Measurements from ENCODE around the gene MAT1A.

MAT1A gene

DNA sequence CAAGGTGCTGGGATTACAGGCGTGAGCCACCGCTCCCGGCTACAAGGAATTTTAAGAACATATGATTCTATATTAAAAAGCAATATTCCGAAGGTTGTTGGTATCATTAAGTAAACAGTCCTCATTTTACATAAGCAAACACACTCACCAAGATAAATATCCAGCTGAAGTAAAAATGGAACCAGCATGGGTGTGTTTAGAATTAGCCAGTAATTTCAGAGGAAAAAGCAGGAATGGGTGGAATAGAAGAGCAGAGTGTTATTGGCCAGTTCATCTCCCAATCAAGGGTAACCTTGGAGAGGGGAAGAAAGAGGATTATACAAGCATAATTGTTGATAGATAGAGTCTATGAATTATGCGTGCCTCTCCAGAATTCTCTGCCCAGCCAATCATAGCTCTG is 31.7 kb upstream of the MAT1A start:
- TF ChIP-seq, protein P1, sequence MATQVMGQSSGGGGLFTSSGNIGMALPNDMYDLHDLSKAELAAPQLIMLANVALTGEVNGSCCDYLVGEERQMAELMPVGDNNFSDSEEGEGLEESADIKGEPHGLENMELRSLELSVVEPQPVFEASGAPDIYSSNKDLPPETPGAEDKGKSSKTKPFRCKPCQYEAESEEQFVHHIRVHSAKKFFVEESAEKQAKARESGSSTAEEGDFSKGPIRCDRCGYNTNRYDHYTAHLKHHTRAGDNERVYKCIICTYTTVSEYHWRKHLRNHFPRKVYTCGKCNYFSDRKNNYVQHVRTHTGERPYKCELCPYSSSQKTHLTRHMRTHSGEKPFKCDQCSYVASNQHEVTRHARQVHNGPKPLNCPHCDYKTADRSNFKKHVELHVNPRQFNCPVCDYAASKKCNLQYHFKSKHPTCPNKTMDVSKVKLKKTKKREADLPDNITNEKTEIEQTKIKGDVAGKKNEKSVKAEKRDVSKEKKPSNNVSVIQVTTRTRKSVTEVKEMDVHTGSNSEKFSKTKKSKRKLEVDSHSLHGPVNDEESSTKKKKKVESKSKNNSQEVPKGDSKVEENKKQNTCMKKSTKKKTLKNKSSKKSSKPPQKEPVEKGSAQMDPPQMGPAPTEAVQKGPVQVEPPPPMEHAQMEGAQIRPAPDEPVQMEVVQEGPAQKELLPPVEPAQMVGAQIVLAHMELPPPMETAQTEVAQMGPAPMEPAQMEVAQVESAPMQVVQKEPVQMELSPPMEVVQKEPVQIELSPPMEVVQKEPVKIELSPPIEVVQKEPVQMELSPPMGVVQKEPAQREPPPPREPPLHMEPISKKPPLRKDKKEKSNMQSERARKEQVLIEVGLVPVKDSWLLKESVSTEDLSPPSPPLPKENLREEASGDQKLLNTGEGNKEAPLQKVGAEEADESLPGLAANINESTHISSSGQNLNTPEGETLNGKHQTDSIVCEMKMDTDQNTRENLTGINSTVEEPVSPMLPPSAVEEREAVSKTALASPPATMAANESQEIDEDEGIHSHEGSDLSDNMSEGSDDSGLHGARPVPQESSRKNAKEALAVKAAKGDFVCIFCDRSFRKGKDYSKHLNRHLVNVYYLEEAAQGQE (IDR thresholded peaks at IDR 0.05; ENCODE audit: insufficient replicate concordance, low read depth) = no peak
- TF ChIP-seq GABPA (IDR thresholded peaks at IDR 0.05; ENCODE audit: low read depth) = no peak
- TF ChIP-seq CTCF (IDR thresholded peaks at IDR 0.05; ENCODE audit: insufficient read depth, low read length) = no peak
- no peak for TF ChIP-seq POLR2AphosphoS5 (IDR thresholded peaks at IDR 0.05; ENCODE audit: low read depth)
- TF ChIP-seq SPI1 (IDR thresholded peaks at IDR 0.05; ENCODE audit: borderline replicate concordance, low read depth) = no peak
- no peak for DNase-seq (ENCODE audit: low read depth in 1 of 2, low spot score in 1 of 2)
- H3K4me3 ChIP-seq (replicated peaks; ENCODE audit: insufficient read depth, low read length) = no peak overlapping the region
- H3K27ac ChIP-seq (replicated peaks) = no peak overlapping the region
- no peaks in the 10 kb centered on the region for H3K27me3 ChIP-seq (ENCODE audit: insufficient read depth, poor library complexity, severe bottlenecking)

- Histone ChIP-seq H3K4me3 (replicated peaks; ENCODE audit: insufficient read depth, low read length) (no peak overlapping the region), H3K27me3 (ENCODE audit: insufficient read depth, poor library complexity, severe bottlenecking) (no peaks in the 10 kb centered on the region), H3K27ac (replicated peaks) (no peak overlapping the region)
- DNase-seq (ENCODE audit: low read depth in 1 of 2, low spot score in 1 of 2) = no peak
- TF ChIP-seq SPI1 (IDR thresholded peaks at IDR 0.05; ENCODE audit: borderline replicate concordance, low read depth) = no peak
- no peak for TF ChIP-seq GABPA (IDR thresholded peaks at IDR 0.05; ENCODE audit: low read depth)
- no peak for TF ChIP-seq POLR2AphosphoS5 (IDR thresholded peaks at IDR 0.05; ENCODE audit: low read depth)
- TF ChIP-seq, protein P1 (IDR thresholded peaks at IDR 0.05; ENCODE audit: insufficient replicate concordance, low read depth) = no peak
- TF ChIP-seq CTCF (IDR thresholded peaks at IDR 0.05; ENCODE audit: insufficient read depth, low read length) = no peak
Observed at GRCh38 chr10:80320377-80320776, 30.9 kb upstream of the MAT1A start.

DNA sequence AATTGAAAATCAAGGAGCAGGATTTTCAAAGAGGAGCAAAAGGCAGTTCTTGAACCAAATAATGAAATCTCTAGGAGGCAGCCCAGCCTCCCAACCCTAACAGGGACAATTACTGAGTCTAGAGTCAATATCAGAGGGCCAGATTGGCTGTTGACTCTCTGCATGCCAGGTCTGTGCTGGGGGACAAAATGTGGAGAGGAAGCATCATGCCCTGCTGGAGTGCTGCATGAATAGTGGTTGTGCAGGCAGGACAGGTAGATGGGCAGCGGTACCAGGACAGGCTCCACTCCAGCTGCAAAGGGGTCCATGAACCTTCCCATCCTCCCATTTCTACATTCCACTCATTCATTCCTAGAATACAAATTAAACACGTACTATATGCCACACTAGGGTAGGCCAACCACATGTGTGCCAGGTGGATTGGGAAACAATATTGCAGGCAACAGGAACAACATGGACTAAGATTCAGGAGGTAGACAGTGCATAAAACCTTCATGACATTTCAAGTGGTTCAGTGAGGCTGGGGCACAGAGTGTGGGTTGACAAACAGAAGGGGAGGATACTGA is 30.4 kb upstream of the MAT1A start:
- Histone ChIP-seq H3K4me3 (replicated peaks; ENCODE audit: insufficient read depth, low read length) (no peak overlapping the region), H3K27me3 (ENCODE audit: insufficient read depth, poor library complexity, severe bottlenecking) (no peaks in the 10 kb centered on the region), H3K27ac (replicated peaks) (no peak overlapping the region)
- DNase-seq (ENCODE audit: low read depth in 1 of 2, low spot score in 1 of 2) = no peak
- no peak for TF ChIP-seq SPI1 (IDR thresholded peaks at IDR 0.05; ENCODE audit: borderline replicate concordance, low read depth)

GRCh38 chr10:80319318-80319717 is 29.9 kb upstream of the MAT1A start:
- TF ChIP-seq POLR2AphosphoS5 (IDR thresholded peaks at IDR 0.05; ENCODE audit: low read depth) (no peak), GABPA (IDR thresholded peaks at IDR 0.05; ENCODE audit: low read depth) (no peak), CTCF (IDR thresholded peaks at IDR 0.05; ENCODE audit: insufficient read depth, low read length) (no peak), SPI1 (IDR thresholded peaks at IDR 0.05; ENCODE audit: borderline replicate concordance, low read depth) (no peak)
- TF ChIP-seq, protein P1 (IDR thresholded peaks at IDR 0.05; ENCODE audit: insufficient replicate concordance, low read depth) = no peak
- no peak for DNase-seq (ENCODE audit: low read depth in 1 of 2, low spot score in 1 of 2)
- no peaks in the 10 kb centered on the region for H3K27me3 ChIP-seq (ENCODE audit: insufficient read depth, poor library complexity, severe bottlenecking)
- H3K4me3 ChIP-seq (replicated peaks; ENCODE audit: insufficient read depth, low read length) = no peak overlapping the region
- H3K27ac ChIP-seq (replicated peaks) = no peak overlapping the region

Measured in HL-60 (cell line).